ENCODE results near the gene INPP5A. TPM values are rescaled to one million over a fixed set of nuclear protein-coding genes. Genes with fewer than 3 reads are reported as not detected.

The INPP5A gene
- total RNA-seq, 1 donor from 2014 or later, result 45.2 TPM

- no peaks in the 10 kb centered on the region for H3K4me1 Mint-ChIP-seq (ENCODE audit: unreplicated experiment)
- H3K27me3 Mint-ChIP-seq (ENCODE audit: unreplicated experiment), result peaks cover 14% of the 10 kb centered on the region
- TF ChIP-seq CTCF (IDR thresholded peaks at IDR 0.05; ENCODE audit: unreplicated experiment), result no peak
- no peak for DNase-seq (ENCODE audit: low spot score)
- H3K9me3 Mint-ChIP-seq (ENCODE audit: unreplicated experiment), result no peaks in the 10 kb centered on the region
- no peak overlapping the region for H3K4me3 Mint-ChIP-seq (ENCODE audit: unreplicated experiment)
- peaks cover 5% of the 10 kb centered on the region for H3K36me3 Mint-ChIP-seq (ENCODE audit: low read depth, unreplicated experiment)
- no peak overlapping the region for H3K27ac Mint-ChIP-seq (ENCODE audit: unreplicated experiment)
Measured at GRCh38 chr10:132735923-132736391, 198.4 kb downstream of the INPP5A start.

GRCh38 chr10:132737390-132738048, 199.9 kb downstream of the INPP5A start:
- Mint-ChIP-seq H3K27me3 (ENCODE audit: unreplicated experiment) (peaks cover 11% of the 10 kb centered on the region), H3K27ac (ENCODE audit: unreplicated experiment) (no peak overlapping the region), H3K4me3 (ENCODE audit: unreplicated experiment) (no peak overlapping the region), H3K4me1 (ENCODE audit: unreplicated experiment) (no peaks in the 10 kb centered on the region), H3K9me3 (ENCODE audit: unreplicated experiment) (no peaks in the 10 kb centered on the region), H3K36me3 (ENCODE audit: low read depth, unreplicated experiment) (peaks cover 10% of the 10 kb centered on the region)
- DNase-seq (ENCODE audit: low spot score), result no peak
- no peak for TF ChIP-seq CTCF (IDR thresholded peaks at IDR 0.05; ENCODE audit: unreplicated experiment)

- Mint-ChIP-seq H3K4me3 (ENCODE audit: unreplicated experiment) (no peak overlapping the region), H3K9me3 (ENCODE audit: unreplicated experiment) (no peaks in the 10 kb centered on the region), H3K4me1 (ENCODE audit: unreplicated experiment) (no peaks in the 10 kb centered on the region), H3K27me3 (ENCODE audit: unreplicated experiment) (peaks cover 7% of the 10 kb centered on the region), H3K27ac (ENCODE audit: unreplicated experiment) (no peak overlapping the region), H3K36me3 (ENCODE audit: low read depth, unreplicated experiment) (peaks cover 10% of the 10 kb centered on the region)
- no peak for DNase-seq (ENCODE audit: low spot score)
- TF ChIP-seq CTCF (IDR thresholded peaks at IDR 0.05; ENCODE audit: unreplicated experiment), result no peak
Measured at GRCh38 chr10:132738454-132739224, 201.1 kb downstream of the INPP5A start.

DNA sequence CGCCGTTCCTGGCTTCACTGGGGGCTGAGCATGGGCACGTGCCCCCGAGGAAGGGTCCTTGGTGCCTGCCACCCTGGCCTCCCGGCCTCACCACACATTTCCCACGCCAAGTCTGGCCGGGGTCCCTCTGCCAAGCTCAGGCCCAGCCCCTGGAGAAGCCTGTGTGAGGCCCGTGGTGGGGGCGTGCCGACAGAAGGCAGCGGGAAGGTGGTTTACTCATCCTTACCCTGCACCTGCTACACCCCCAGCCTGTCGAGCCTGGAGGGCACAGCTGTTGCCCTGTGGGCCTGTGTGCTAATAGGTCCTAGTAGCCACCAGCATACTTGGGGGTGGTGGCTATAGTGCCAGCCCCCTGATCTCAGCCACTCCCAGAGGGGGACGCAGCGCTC, 201.6 kb downstream of the INPP5A start:
- H3K36me3 Mint-ChIP-seq (ENCODE audit: low read depth, unreplicated experiment), result peaks cover 10% of the 10 kb centered on the region
- no peak overlapping the region for H3K4me3 Mint-ChIP-seq (ENCODE audit: unreplicated experiment)
- TF ChIP-seq CTCF (IDR thresholded peaks at IDR 0.05; ENCODE audit: unreplicated experiment), result no peak
- no peaks in the 10 kb centered on the region for H3K9me3 Mint-ChIP-seq (ENCODE audit: unreplicated experiment)
- no peak for DNase-seq (ENCODE audit: low spot score)
- H3K27ac Mint-ChIP-seq (ENCODE audit: unreplicated experiment), result no peak overlapping the region
- H3K4me1 Mint-ChIP-seq (ENCODE audit: unreplicated experiment), result no peaks in the 10 kb centered on the region
- H3K27me3 Mint-ChIP-seq (ENCODE audit: unreplicated experiment), result peaks cover 7% of the 10 kb centered on the region

DNA sequence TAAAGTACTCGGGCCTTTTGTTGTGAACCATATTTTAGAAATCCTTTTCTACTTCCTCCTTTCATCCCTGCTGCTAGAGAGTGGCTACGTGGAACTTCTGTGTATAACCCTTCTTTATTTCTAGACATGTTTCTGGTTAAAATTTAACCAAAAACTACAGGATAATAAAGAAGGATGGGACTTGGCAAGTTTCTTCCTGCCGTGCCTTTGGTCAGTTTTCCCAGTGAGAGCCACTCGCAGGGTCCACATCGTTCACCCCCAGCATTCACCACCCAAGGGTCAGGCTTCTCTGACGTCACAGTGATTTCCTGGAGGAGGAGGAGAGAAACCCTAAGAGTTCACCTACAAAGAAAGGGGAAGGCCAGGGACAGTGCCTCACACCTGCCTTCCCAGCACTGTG, 203.0 kb downstream of the INPP5A start:
- DNase-seq (ENCODE audit: low spot score), result no peak
- no peaks in the 10 kb centered on the region for H3K9me3 Mint-ChIP-seq (ENCODE audit: unreplicated experiment)
- no peak for TF ChIP-seq CTCF (IDR thresholded peaks at IDR 0.05; ENCODE audit: unreplicated experiment)
- no peaks in the 10 kb centered on the region for H3K4me1 Mint-ChIP-seq (ENCODE audit: unreplicated experiment)
- peaks cover 10% of the 10 kb centered on the region for H3K36me3 Mint-ChIP-seq (ENCODE audit: low read depth, unreplicated experiment)
- no peak overlapping the region for H3K27ac Mint-ChIP-seq (ENCODE audit: unreplicated experiment)
- H3K4me3 Mint-ChIP-seq (ENCODE audit: unreplicated experiment), result no peak overlapping the region
- peaks cover 7% of the 10 kb centered on the region for H3K27me3 Mint-ChIP-seq (ENCODE audit: unreplicated experiment)

Measured in endothelial cell (in vitro differentiated cells).